Type B pancreatic cell (in vitro differentiated cells): ENCODE data around the gene HELT. TPM values are rescaled to one million over a fixed set of nuclear protein-coding genes. Genes with fewer than 3 reads are reported as not detected.

Experiments
- total RNA-seq: library from RNA; stranded (reverse); gene quantifications from 2 replicates; pipeline ENCODE4 v1.2.1, GENCODE V29; 2021; ENCODE audit warnings: low replicate concordance

The HELT gene
- total RNA-seq, 1 donor from 2014 or later = 0.36 TPM

Other genes with a start within 250 kb of the HELT start
- gene ACSL1, start 192.5 kb upstream of the HELT start, total RNA-seq = 89.0 and 156 TPM in 2 replicates
- gene SLC25A4, start 124.8 kb downstream of the HELT start, total RNA-seq = 31.0 and 40.8 TPM in 2 replicates
- 13.8 and 21.6 TPM in 2 replicates for gene CFAP97, start 185.5 kb downstream of the HELT start, total RNA-seq
- 9.4 and 11.2 TPM in 2 replicates for gene SNX25, start 191.1 kb downstream of the HELT start, total RNA-seq